ENCODE data around the gene APOBEC4. TPM values are rescaled to one million over a fixed set of nuclear protein-coding genes. Genes with fewer than 3 reads are reported as not detected.

The APOBEC4 gene
- total and polyA plus RNA-seq, 2 of the 13 experiments (the other 11 are each of a cell fraction or from before 2014, with no cell fraction given) = not detected

DNA sequence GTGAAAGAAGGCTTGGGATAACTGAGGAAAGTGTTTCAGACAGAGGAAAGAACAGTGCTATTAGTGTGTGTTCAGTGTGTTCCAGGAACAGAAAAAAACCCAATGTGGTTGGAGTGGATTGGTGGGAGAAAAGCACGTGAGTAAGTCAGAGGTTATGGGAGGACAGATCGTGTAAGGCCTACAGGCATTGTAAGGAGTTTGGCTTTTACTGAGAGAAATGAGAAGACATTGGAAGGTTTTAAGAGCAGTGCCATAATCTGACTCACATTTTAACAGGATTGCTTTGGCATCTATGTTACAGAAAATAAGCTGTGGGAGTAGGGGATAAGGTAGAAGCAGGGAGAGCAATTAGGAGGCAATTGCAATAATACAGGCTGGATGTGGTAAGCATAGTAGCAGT lies 22.4 kb downstream of the APOBEC4 start:
- Histone ChIP-seq H3K4me2 (ENCODE audit: low read depth, low read length) (no peak overlapping the region), H3K4me1 (ENCODE audit: insufficient read depth, low read length) (peaks cover 34% of the 10 kb centered on the region), H3K27me3 (ENCODE audit: control insufficient read depth in 1 of 2, insufficient read depth in 2 of 2, low read length in 2 of 2) (no peaks in the 10 kb centered on the region; a peak in 1 of 5 replicates), H4K20me1 (ENCODE audit: insufficient read depth, low read length) (peaks cover 2% of the 10 kb centered on the region; the same call in 1 of the 2 replicates), H3K9ac (ENCODE audit: insufficient read depth, low read depth, low read length) (no peak overlapping the region), H3K4me3 (replicated peaks in 1 of 3; ENCODE audit: insufficient read depth in 1 of 3, low read depth in 2 of 3, low read length in 3 of 3) (no peak overlapping the region), H2AFZ (ENCODE audit: low read length) (no peak overlapping the region), H3K36me3 (replicated peaks in 1 of 2; ENCODE audit: control insufficient read depth in 1 of 2, insufficient read depth in 2 of 2, low read length in 2 of 2) (peaks cover 6 to 31% of the 10 kb centered on the region in 2 experiments), H3K27ac (ENCODE audit: extremely low read length, insufficient read depth, low read length) (no peak overlapping the region), H3K9me3 (ENCODE audit: low read length) (no peaks in the 10 kb centered on the region), H3K79me2 (ENCODE audit: insufficient read depth, low read length) (peaks cover 29% of the 10 kb centered on the region)
- ChIA-PET POLR2A (no interaction called here), CTCF (ENCODE audit: low intra/inter-chr PET ratio, low total read pairs) (no interaction called here)
- BruUV-seq (replicated peaks) = no TSS peak
- in situ Hi-C loops (cut with HindIII; ENCODE audit: extremely low pct_ligation_motif_present, low pct_unique_long_range_greater_than_20kb) (no loop called here), intact Hi-C loops (cut with micrococcal nuclease; ENCODE audit: unreplicated experiment) (loop anchor here (10.0 kb wide), 1 partner anchor 54 kb away; no protein-coding TSS in a partner anchor)
- no peak for ATAC-seq
- WGBS (ENCODE audit: low lambda C conversion rate) = 93% methylated on average over 2 of the region's 2 CpGs
- DNase-seq (ENCODE audit: low spot score) = no peak
- no peak for FAIRE-seq
- TF ChIP-seq, protein P1, sequence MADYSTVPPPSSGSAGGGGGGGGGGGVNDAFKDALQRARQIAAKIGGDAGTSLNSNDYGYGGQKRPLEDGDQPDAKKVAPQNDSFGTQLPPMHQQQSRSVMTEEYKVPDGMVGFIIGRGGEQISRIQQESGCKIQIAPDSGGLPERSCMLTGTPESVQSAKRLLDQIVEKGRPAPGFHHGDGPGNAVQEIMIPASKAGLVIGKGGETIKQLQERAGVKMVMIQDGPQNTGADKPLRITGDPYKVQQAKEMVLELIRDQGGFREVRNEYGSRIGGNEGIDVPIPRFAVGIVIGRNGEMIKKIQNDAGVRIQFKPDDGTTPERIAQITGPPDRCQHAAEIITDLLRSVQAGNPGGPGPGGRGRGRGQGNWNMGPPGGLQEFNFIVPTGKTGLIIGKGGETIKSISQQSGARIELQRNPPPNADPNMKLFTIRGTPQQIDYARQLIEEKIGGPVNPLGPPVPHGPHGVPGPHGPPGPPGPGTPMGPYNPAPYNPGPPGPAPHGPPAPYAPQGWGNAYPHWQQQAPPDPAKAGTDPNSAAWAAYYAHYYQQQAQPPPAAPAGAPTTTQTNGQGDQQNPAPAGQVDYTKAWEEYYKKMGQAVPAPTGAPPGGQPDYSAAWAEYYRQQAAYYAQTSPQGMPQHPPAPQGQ (CRISPR knock-in tag; IDR thresholded peaks at IDR 0.05; ENCODE audit: borderline replicate concordance) = no peak
- TF ChIP-seq HNF4G (IDR thresholded peaks at IDR 0.05; ENCODE audit: borderline replicate concordance, low read depth, low read length) (no peak), HNF4G (CRISPR knock-in tag; IDR thresholded peaks at IDR 0.05; ENCODE audit: borderline replicate concordance, low read depth) (no peak), IKZF1 (IDR thresholded peaks at IDR 0.05) (no peak), ZNF589 (CRISPR knock-in tag; conservative IDR thresholded peaks at IDR 0.05) (no peak), SCMH1 (CRISPR knock-in tag; IDR thresholded peaks at IDR 0.05; ENCODE audit: borderline replicate concordance) (no peak), CHCHD3 (CRISPR knock-in tag; IDR thresholded peaks at IDR 0.05) (no peak), ZBTB38 (CRISPR knock-in tag; IDR thresholded peaks at IDR 0.05) (no peak), ZNF879 (CRISPR knock-in tag; IDR thresholded peaks at IDR 0.05) (no peak), ZNF75D (CRISPR knock-in tag; IDR thresholded peaks at IDR 0.05; ENCODE audit: borderline replicate concordance) (no peak), SOX6 (IDR thresholded peaks at IDR 0.05) (no peak), SOX6 (CRISPR knock-in tag; IDR thresholded peaks at IDR 0.05) (no peak)
- TF ChIP-seq, protein P2, sequence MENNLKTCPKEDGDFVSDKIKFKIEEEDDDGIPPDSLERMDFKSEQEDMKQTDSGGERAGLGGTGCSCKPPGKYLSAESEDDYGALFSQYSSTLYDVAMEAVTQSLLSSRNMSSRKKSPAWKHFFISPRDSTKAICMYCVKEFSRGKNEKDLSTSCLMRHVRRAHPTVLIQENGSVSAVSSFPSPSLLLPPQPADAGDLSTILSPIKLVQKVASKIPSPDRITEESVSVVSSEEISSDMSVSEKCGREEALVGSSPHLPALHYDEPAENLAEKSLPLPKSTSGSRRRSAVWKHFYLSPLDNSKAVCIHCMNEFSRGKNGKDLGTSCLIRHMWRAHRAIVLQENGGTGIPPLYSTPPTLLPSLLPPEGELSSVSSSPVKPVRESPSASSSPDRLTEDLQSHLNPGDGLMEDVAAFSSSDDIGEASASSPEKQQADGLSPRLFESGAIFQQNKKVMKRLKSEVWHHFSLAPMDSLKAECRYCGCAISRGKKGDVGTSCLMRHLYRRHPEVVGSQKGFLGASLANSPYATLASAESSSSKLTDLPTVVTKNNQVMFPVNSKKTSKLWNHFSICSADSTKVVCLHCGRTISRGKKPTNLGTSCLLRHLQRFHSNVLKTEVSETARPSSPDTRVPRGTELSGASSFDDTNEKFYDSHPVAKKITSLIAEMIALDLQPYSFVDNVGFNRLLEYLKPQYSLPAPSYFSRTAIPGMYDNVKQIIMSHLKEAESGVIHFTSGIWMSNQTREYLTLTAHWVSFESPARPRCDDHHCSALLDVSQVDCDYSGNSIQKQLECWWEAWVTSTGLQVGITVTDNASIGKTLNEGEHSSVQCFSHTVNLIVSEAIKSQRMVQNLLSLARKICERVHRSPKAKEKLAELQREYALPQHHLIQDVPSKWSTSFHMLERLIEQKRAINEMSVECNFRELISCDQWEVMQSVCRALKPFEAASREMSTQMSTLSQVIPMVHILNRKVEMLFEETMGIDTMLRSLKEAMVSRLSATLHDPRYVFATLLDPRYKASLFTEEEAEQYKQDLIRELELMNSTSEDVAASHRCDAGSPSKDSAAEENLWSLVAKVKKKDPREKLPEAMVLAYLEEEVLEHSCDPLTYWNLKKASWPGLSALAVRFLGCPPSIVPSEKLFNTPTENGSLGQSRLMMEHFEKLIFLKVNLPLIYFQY (CRISPR knock-in tag; IDR thresholded peaks at IDR 0.05; ENCODE audit: borderline replicate concordance) = no peak
- TF ChIP-seq, protein P3, sequence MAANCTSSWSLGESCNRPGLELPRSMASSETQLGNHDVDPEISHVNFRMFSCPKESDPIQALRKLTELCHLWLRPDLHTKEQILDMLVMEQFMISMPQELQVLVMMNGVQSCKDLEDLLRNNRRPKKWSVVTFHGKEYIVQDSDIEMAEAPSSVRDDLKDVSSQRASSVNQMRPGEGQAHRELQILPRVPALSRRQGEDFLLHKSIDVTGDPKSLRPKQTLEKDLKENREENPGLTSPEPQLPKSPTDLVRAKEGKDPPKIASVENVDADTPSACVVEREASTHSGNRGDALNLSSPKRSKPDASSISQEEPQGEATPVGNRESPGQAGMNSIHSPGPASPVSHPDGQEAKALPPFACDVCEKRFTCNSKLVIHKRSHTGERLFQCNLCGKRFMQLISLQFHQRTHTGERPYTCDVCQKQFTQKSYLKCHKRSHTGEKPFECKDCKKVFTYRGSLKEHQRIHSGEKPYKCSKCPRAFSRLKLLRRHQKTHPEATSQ (CRISPR knock-in tag; IDR thresholded peaks at IDR 0.05; ENCODE audit: borderline replicate concordance) = no peak
- TF ChIP-seq, protein P4, sequence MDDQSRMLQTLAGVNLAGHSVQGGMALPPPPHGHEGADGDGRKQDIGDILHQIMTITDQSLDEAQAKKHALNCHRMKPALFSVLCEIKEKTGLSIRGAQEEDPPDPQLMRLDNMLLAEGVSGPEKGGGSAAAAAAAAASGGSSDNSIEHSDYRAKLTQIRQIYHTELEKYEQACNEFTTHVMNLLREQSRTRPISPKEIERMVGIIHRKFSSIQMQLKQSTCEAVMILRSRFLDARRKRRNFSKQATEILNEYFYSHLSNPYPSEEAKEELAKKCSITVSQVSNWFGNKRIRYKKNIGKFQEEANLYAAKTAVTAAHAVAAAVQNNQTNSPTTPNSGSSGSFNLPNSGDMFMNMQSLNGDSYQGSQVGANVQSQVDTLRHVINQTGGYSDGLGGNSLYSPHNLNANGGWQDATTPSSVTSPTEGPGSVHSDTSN (CRISPR knock-in tag; IDR thresholded peaks at IDR 0.05; ENCODE audit: borderline replicate concordance) = no peak
- TF ChIP-seq, protein P5, sequence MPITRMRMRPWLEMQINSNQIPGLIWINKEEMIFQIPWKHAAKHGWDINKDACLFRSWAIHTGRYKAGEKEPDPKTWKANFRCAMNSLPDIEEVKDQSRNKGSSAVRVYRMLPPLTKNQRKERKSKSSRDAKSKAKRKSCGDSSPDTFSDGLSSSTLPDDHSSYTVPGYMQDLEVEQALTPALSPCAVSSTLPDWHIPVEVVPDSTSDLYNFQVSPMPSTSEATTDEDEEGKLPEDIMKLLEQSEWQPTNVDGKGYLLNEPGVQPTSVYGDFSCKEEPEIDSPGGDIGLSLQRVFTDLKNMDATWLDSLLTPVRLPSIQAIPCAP (CRISPR knock-in tag; IDR thresholded peaks at IDR 0.05; ENCODE audit: low read depth) = no peak
